Fibroblast of skin of left quadriceps (primary cell): ENCODE data around the gene MRPL17.

ENCODE experiments used
- DNase-seq, 2 experiments: peaks; one replicate each; pipeline ENCODE4 v3.0.0-alpha.2; 2013; ENCODE audit warnings: low read depth in 2 of 2

The MRPL17 gene

GRCh38 chr11:6654281-6655019 lies 28.7 kb downstream of the MRPL17 start:
- DNase-seq, result no peak

GRCh38 chr11:6653656-6654055 lies 29.5 kb downstream of the MRPL17 start:
- DNase-seq, result no peak

- no peak for DNase-seq
Observed at GRCh38 chr11:6653097-6653496, 30.0 kb downstream of the MRPL17 start.

- no peak for DNase-seq
Observed at GRCh38 chr11:6652182-6652581, 31.0 kb downstream of the MRPL17 start.

GRCh38 chr11:6650980-6651379 lies 32.2 kb downstream of the MRPL17 start:
- no peak for DNase-seq

GRCh38 chr11:6650104-6650503 lies 33.0 kb downstream of the MRPL17 start:
- no peak for DNase-seq

- no peak for DNase-seq
Observed at GRCh38 chr11:6648501-6648900, 34.6 kb downstream of the MRPL17 start.

GRCh38 chr11:6647836-6648235 lies 35.3 kb downstream of the MRPL17 start:
- DNase-seq, result no peak

- DNase-seq, result peak; percentile 47
Observed at GRCh38 chr11:6646918-6647679, 36.0 kb downstream of the MRPL17 start.

GRCh38 chr11:6646576-6646917 lies 36.6 kb downstream of the MRPL17 start:
- peak; percentile 81 to 85 for DNase-seq

GRCh38 chr11:6646071-6646470 lies 37.1 kb downstream of the MRPL17 start:
- DNase-seq, result peak; percentile 20 to 28

GRCh38 chr11:6642957-6643356 lies 40.2 kb downstream of the MRPL17 start:
- DNase-seq, result no peak

- DNase-seq, result no peak
Observed at GRCh38 chr11:6640985-6641701, 42.0 kb downstream of the MRPL17 start.

- DNase-seq, result no peak
Observed at GRCh38 chr11:6640036-6640984, 42.8 kb downstream of the MRPL17 start.

GRCh38 chr11:6638429-6638828 lies 44.7 kb downstream of the MRPL17 start:
- DNase-seq, result no peak

- DNase-seq, result no peak
Observed at GRCh38 chr11:6637871-6638270, 45.3 kb downstream of the MRPL17 start.

- no peak for DNase-seq
Observed at GRCh38 chr11:6636480-6636879, 46.7 kb downstream of the MRPL17 start.

GRCh38 chr11:6635082-6635932 lies 47.8 kb downstream of the MRPL17 start:
- no peak for DNase-seq

GRCh38 chr11:6634534-6634933 lies 48.6 kb downstream of the MRPL17 start:
- no peak for DNase-seq
